Liver (tissue), 9 donors: ENCODE measurements around the gene FEZ2. TPM values are rescaled to one million over a fixed set of nuclear protein-coding genes. Genes with fewer than 3 reads are reported as not detected.

Source experiments
- DNase-seq: peaks from one replicate; pipeline ENCODE4 v3.0.0-alpha.2; 2017; ENCODE audit warnings: low spot score
- H3K27ac ChIP-seq, 2 donors: one replicate each; pipeline ENCODE4 v1.7.0; 2013; ENCODE audit warnings: inconsistent platforms in 2 of 2, low read length in 2 of 2, control low read depth in 1 of 2, low read depth in 1 of 2, mild to moderate bottlenecking in 1 of 2
- H3K27me3 ChIP-seq, 4 donors: one replicate each; pipeline versions ENCODE4 v1.6.1 to v1.7.0; 2013; ENCODE audit warnings: low read length in 3 of 4, inconsistent platforms in 1 of 4, mild to moderate bottlenecking in 1 of 4, moderate library complexity in 1 of 4; ENCODE audit not compliant: control insufficient read depth in 4 of 4, insufficient read depth in 4 of 4
- H3K36me3 ChIP-seq, 4 donors: one replicate each; pipeline versions ENCODE4 v1.6.1 to v1.7.0; 2013; ENCODE audit warnings: low read length in 3 of 4, mild to moderate bottlenecking in 3 of 4, low read depth in 1 of 4, moderate library complexity in 1 of 4; ENCODE audit not compliant: control insufficient read depth in 4 of 4, insufficient read depth in 3 of 4
- H3K4me1 ChIP-seq, 4 donors: one replicate each; pipeline versions ENCODE4 v1.6.1 to v1.7.0; 2013; ENCODE audit warnings: low read length in 3 of 4, mild to moderate bottlenecking in 3 of 4, moderate library complexity in 1 of 4; ENCODE audit not compliant: control insufficient read depth in 4 of 4, insufficient read depth in 4 of 4
- H3K4me3 ChIP-seq, 3 donors: one replicate each; pipeline versions ENCODE4 v1.6.1 to v1.7.0; 2013; ENCODE audit warnings: low read length in 3 of 3, control low read depth in 1 of 3, low read depth in 1 of 3, mild to moderate bottlenecking in 1 of 3
- H3K9ac ChIP-seq, 2 donors: one replicate each; pipeline ENCODE4 v1.7.0; 2013; ENCODE audit warnings: low read length in 2 of 2, mild to moderate bottlenecking in 2 of 2, moderate library complexity in 2 of 2, control low read depth in 1 of 2, low read depth in 1 of 2
- H3K9me3 ChIP-seq, 4 donors: one replicate each; pipeline versions ENCODE4 v1.6.1 to v1.7.0; 2013; ENCODE audit warnings: low read length in 3 of 4; ENCODE audit not compliant: control insufficient read depth in 4 of 4
- ATF3 ChIP-seq: IDR thresholded peaks from 2 replicates; pipeline ENCODE4 v1.6.1; 2016; ENCODE audit warnings: antibody characterized with exemption
- CTCF ChIP-seq: fragments of 150-350 bp; IDR thresholded peaks from 2 replicates; pipeline ENCODE4 v1.5.1; 2017; ENCODE audit warnings: improper control_type of control experiment, low read depth, low read length; ENCODE audit not compliant: missing input control
- FOXA2 ChIP-seq: IDR thresholded peaks from 2 replicates; pipeline ENCODE4 v1.6.1; 2016; ENCODE audit warnings: antibody characterized with exemption
- HNF4G ChIP-seq: IDR thresholded peaks from 2 replicates; pipeline ENCODE4 v1.6.1; 2016; ENCODE audit warnings: antibody characterized with exemption
- JUND ChIP-seq, 2 donors: IDR thresholded peaks; 2 replicates each; pipeline ENCODE4 v1.6.1; 2016; ENCODE audit warnings: antibody characterized with exemption in 2 of 2
- MAX ChIP-seq: IDR thresholded peaks from 2 replicates; pipeline ENCODE4 v1.6.1; 2016; ENCODE audit warnings: antibody characterized with exemption
- NR2F2 ChIP-seq: IDR thresholded peaks from 2 replicates; pipeline ENCODE4 v1.6.1; 2016; ENCODE audit warnings: antibody characterized with exemption
- RAD21 ChIP-seq, 2 donors: IDR thresholded peaks; 2 replicates each; pipeline ENCODE4 v1.6.1; 2016; ENCODE audit warnings: antibody characterized with exemption in 2 of 2, mild to moderate bottlenecking in 2 of 2
- RXRA ChIP-seq, 2 donors: IDR thresholded peaks; 2 replicates each; pipeline ENCODE4 v1.6.1; 2017 to 2018; ENCODE audit warnings: antibody characterized with exemption in 2 of 2, mild to moderate bottlenecking in 1 of 2
- SP1 ChIP-seq: IDR thresholded peaks from 2 replicates; pipeline ENCODE4 v1.6.1; 2018; ENCODE audit warnings: antibody characterized with exemption, mild to moderate bottlenecking
- TAF1 ChIP-seq: conservative IDR thresholded peaks from 2 replicates; pipeline ENCODE4 v1.6.1; 2016; ENCODE audit warnings: antibody characterized with exemption, mild to moderate bottlenecking
- YY1 ChIP-seq: IDR thresholded peaks from 2 replicates; pipeline ENCODE4 v1.6.1; 2016; ENCODE audit warnings: antibody characterized with exemption, mild to moderate bottlenecking
- WGBS: extraction: QIAGEN DNeasy Blood & Tissue Kit; methylation state at CpG from one replicate; pipeline ENCODE4 v1.1.7; 2013; 5-methylcytosine and 5-hydroxymethylcytosine counted together
- polyA plus RNA-seq, 2 donors: library from polyadenylated mRNA; stranded (reverse) in 1 of 2; unstranded in 1 of 2; fragments of 200-250 nt in 1 of 2; fragments of >200 nt in 1 of 2; fragmentation: Nextera tagmentation in 1 of 2; extraction: Ambion mirVana in 1 of 2; gene quantifications; one replicate each; pipeline versions ENCODE4 v1.2.1 to v1.2.3, GENCODE V29; 2013 to 2015
- total RNA-seq, 2 donors: library from RNA; depleted of rRNA; stranded (reverse); fragments of >200 nt; gene quantifications; one replicate each; pipeline ENCODE4 v1.2.3, GENCODE V29; 2014
- TF ChIP-seq, protein P1 (sequence below): IDR thresholded peaks from 2 replicates; pipeline ENCODE4 v1.6.1; 2016; ENCODE audit warnings: antibody characterized with exemption, mild to moderate bottlenecking
- donor health status: healthy.
- donor health status: healthy.
- donor health status: healthy.
- donor health status: healthy.
- donor health status: healthy.

Gene FEZ2
- total and polyA plus RNA-seq, 4 donors = 11.9 to 16.1 (median 14.1) TPM

- TF ChIP-seq, protein P1, sequence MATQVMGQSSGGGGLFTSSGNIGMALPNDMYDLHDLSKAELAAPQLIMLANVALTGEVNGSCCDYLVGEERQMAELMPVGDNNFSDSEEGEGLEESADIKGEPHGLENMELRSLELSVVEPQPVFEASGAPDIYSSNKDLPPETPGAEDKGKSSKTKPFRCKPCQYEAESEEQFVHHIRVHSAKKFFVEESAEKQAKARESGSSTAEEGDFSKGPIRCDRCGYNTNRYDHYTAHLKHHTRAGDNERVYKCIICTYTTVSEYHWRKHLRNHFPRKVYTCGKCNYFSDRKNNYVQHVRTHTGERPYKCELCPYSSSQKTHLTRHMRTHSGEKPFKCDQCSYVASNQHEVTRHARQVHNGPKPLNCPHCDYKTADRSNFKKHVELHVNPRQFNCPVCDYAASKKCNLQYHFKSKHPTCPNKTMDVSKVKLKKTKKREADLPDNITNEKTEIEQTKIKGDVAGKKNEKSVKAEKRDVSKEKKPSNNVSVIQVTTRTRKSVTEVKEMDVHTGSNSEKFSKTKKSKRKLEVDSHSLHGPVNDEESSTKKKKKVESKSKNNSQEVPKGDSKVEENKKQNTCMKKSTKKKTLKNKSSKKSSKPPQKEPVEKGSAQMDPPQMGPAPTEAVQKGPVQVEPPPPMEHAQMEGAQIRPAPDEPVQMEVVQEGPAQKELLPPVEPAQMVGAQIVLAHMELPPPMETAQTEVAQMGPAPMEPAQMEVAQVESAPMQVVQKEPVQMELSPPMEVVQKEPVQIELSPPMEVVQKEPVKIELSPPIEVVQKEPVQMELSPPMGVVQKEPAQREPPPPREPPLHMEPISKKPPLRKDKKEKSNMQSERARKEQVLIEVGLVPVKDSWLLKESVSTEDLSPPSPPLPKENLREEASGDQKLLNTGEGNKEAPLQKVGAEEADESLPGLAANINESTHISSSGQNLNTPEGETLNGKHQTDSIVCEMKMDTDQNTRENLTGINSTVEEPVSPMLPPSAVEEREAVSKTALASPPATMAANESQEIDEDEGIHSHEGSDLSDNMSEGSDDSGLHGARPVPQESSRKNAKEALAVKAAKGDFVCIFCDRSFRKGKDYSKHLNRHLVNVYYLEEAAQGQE = no peak
- TF ChIP-seq FOXA2 (no peak), RAD21 (IDR thresholded peaks at IDR 0.05) (no peak), RXRA (IDR thresholded peaks at IDR 0.05) (no peak), YY1 (no peak), NR2F2 (no peak), HNF4G (no peak)
Observed at GRCh38 chr2:36620321-36620720, 22.4 kb upstream of the FEZ2 start (continued).

- Histone ChIP-seq H3K36me3 (no peaks in the 10 kb centered on the region), H3K4me3 (no peak overlapping the region), H3K4me1 (no peaks in the 10 kb centered on the region), H3K27me3 (no peaks in the 10 kb centered on the region), H3K9me3 (no peaks in the 10 kb centered on the region), H3K27ac (no peak overlapping the region), H3K9ac (no peak overlapping the region)
- TF ChIP-seq FOXA2 = no peak
- TF ChIP-seq MAX = no peak
- TF ChIP-seq CTCF = no peak
- TF ChIP-seq SP1 = no peak
- TF ChIP-seq ATF3 = no peak
- TF ChIP-seq NR2F2 = no peak
- TF ChIP-seq TAF1 = no peak
- TF ChIP-seq, protein P1 = no peak
- no peak for TF ChIP-seq HNF4G
- no peak for TF ChIP-seq JUND (IDR thresholded peaks at IDR 0.05)
- WGBS = 26% methylated on average over 1 of the region's 1 CpG
- no peak for DNase-seq
Observed at GRCh38 chr2:36618381-36618780, 20.4 kb upstream of the FEZ2 start.
